Astrocyte (in vitro differentiated cells and primary cell): ENCODE measurements around the gene NEURL4. TPM values are rescaled to one million over a fixed set of nuclear protein-coding genes. Genes with fewer than 3 reads are reported as not detected.
A peak's percentile ranks its signal among the peaks of the same experiment; 100 is the strongest.

Experiments
- DNase-seq: peaks from one replicate; pipeline ENCODE4 v3.0.0-alpha.2; 2010; ENCODE audit warnings: low read depth
- FAIRE-seq: peaks from 2 replicates; lab custom pipeline; 2011; peaks lifted over from hg19 to GRCh38; lab: Jason Lieb, UNC
- H2AFZ ChIP-seq: 2 replicates; pipeline ENCODE4 v1.6.0; 2012; ENCODE audit warnings: low read depth, low read length, inconsistent platforms
- H3K27ac ChIP-seq: 2 replicates; pipeline ENCODE4 v1.5.1; 2011; ENCODE audit warnings: low read depth, low read length, inconsistent platforms
- H3K27me3 ChIP-seq: 2 replicates; pipeline ENCODE4 v1.6.0; 2011; ENCODE audit warnings: low read length, inconsistent platforms; ENCODE audit not compliant: insufficient read depth
- H3K36me3 ChIP-seq: 2 replicates; pipeline ENCODE4 v1.5.1; 2011; ENCODE audit warnings: low read length, inconsistent platforms; ENCODE audit not compliant: insufficient read depth
- H3K4me1 ChIP-seq: 2 replicates; pipeline ENCODE4 v1.5.1; 2011; ENCODE audit warnings: low read length, inconsistent platforms; ENCODE audit not compliant: insufficient read depth
- H3K4me2 ChIP-seq: 2 replicates; pipeline ENCODE4 v1.6.0; 2012; ENCODE audit warnings: low read length, inconsistent platforms
- H3K4me3 ChIP-seq: 2 replicates; pipeline ENCODE4 v1.5.1; 2011; ENCODE audit warnings: low read depth, mild to moderate bottlenecking, low read length, inconsistent platforms; ENCODE audit not compliant: insufficient read depth
- H3K79me2 ChIP-seq: 2 replicates; pipeline ENCODE4 v1.6.0; 2012; ENCODE audit warnings: mild to moderate bottlenecking, low read length, inconsistent platforms; ENCODE audit not compliant: insufficient read depth
- H3K9ac ChIP-seq: 2 replicates; pipeline ENCODE4 v1.6.0; 2012; ENCODE audit warnings: mild to moderate bottlenecking, low read length, inconsistent platforms
- H3K9me3 ChIP-seq: 2 replicates; pipeline ENCODE4 v1.5.1; 2012; ENCODE audit warnings: low read depth, mild to moderate bottlenecking, low read length, inconsistent platforms; ENCODE audit not compliant: insufficient read depth
- H4K20me1 ChIP-seq: 2 replicates; pipeline ENCODE4 v1.6.0; 2012; ENCODE audit warnings: low read length, inconsistent platforms; ENCODE audit not compliant: insufficient read depth
- H3K27ac Mint-ChIP-seq: one replicate; pipeline ENCODE4 v1.8.0; 2021; ENCODE audit warnings: mild to moderate bottlenecking, mixed read lengths; ENCODE audit not compliant: unreplicated experiment
- H3K27me3 Mint-ChIP-seq: one replicate; pipeline ENCODE4 v1.8.0; 2021; ENCODE audit warnings: low read depth, mixed read lengths; ENCODE audit not compliant: unreplicated experiment
- H3K36me3 Mint-ChIP-seq: one replicate; pipeline ENCODE4 v1.8.0; 2021; ENCODE audit warnings: low read depth, mixed read lengths; ENCODE audit not compliant: unreplicated experiment
- H3K4me1 Mint-ChIP-seq: one replicate; pipeline ENCODE4 v1.8.0; 2021; ENCODE audit warnings: low read depth, mixed read lengths; ENCODE audit not compliant: unreplicated experiment
- H3K4me3 Mint-ChIP-seq: one replicate; pipeline ENCODE4 v1.8.0; 2021; ENCODE audit warnings: mild to moderate bottlenecking, moderate library complexity, mixed read lengths; ENCODE audit not compliant: unreplicated experiment
- H3K9me3 Mint-ChIP-seq: one replicate; pipeline ENCODE4 v1.8.0; 2021; ENCODE audit warnings: mild to moderate bottlenecking, mixed read lengths; ENCODE audit not compliant: unreplicated experiment
- CTCF ChIP-seq: IDR thresholded peaks from 2 replicates; pipeline ENCODE4 v1.5.1; 2011; ENCODE audit warnings: low read depth, mild to moderate bottlenecking, inconsistent platforms, low read length, moderate library complexity; ENCODE audit not compliant: insufficient read depth
- EZH2 ChIP-seq: IDR thresholded peaks from 2 replicates; pipeline ENCODE4 v1.6.1; 2012; ENCODE audit warnings: mild to moderate bottlenecking, low read length, inconsistent platforms; ENCODE audit not compliant: insufficient read depth
- total RNA-seq: library from RNA; stranded (reverse); gene quantifications from 2 replicates; pipeline ENCODE4 v1.2.1, GENCODE V29; 2021

The NEURL4 gene
- total RNA-seq, 1 donor from 2014 or later: 32.5 TPM

- no peak for DNase-seq
- H3K27me3 Mint-ChIP-seq: peaks cover 58% of the 10 kb centered on the region
These were observed 36.4 kb downstream of the NEURL4 start for GRCh38 chr17:7292729-7293128.

GRCh38 chr17:7292194-7292593, 36.9 kb downstream of the NEURL4 start:
- FAIRE-seq (no peak), DNase-seq (no peak)
- peaks cover 47% of the 10 kb centered on the region for H3K27me3 ChIP-seq
- H3K36me3 Mint-ChIP-seq: peaks cover 2% of the 10 kb centered on the region
- no peak overlapping the region for H2AFZ ChIP-seq
- H3K4me1 Mint-ChIP-seq: peaks cover 2% of the 10 kb centered on the region
- no peak for TF ChIP-seq CTCF
- TF ChIP-seq EZH2: no peak
- no peak overlapping the region for H3K4me3 ChIP-seq
- no peaks in the 10 kb centered on the region for H3K9me3 ChIP-seq
- H3K9ac ChIP-seq: no peak overlapping the region
- no peak overlapping the region for H3K27ac Mint-ChIP-seq
- H3K36me3 ChIP-seq: no peaks in the 10 kb centered on the region
- H3K4me1 ChIP-seq: peaks cover 8% of the 10 kb centered on the region
- no peak overlapping the region for H3K4me2 ChIP-seq
- H3K79me2 ChIP-seq: no peaks in the 10 kb centered on the region
- no peaks in the 10 kb centered on the region for H4K20me1 ChIP-seq
- H3K9me3 Mint-ChIP-seq: no peaks in the 10 kb centered on the region
- no peak overlapping the region for H3K27ac ChIP-seq
- peaks cover 63% of the 10 kb centered on the region for H3K27me3 Mint-ChIP-seq
- no peak overlapping the region for H3K4me3 Mint-ChIP-seq

More at GRCh38 chr17:7292729-7293128, 36.4 kb downstream of the NEURL4 start:
- no peaks in the 10 kb centered on the region for H3K36me3 ChIP-seq
- Mint-ChIP-seq H3K9me3 (no peaks in the 10 kb centered on the region), H3K4me3 (peak overlapping the region; percentile 64), H3K27ac (no peak overlapping the region), H3K4me1 (peaks cover 2% of the 10 kb centered on the region), H3K36me3 (peaks cover 2% of the 10 kb centered on the region)
- FAIRE-seq: no peak
- H3K4me1 ChIP-seq: peaks cover 8% of the 10 kb centered on the region
- no peaks in the 10 kb centered on the region for H3K79me2 ChIP-seq
- no peak overlapping the region for H3K9ac ChIP-seq
- TF ChIP-seq EZH2: no peak
- TF ChIP-seq CTCF: no peak
- no peaks in the 10 kb centered on the region for H4K20me1 ChIP-seq
- H3K4me3 ChIP-seq: no peak overlapping the region
- H3K9me3 ChIP-seq: no peaks in the 10 kb centered on the region
- no peak overlapping the region for H3K27ac ChIP-seq
- H3K27me3 ChIP-seq: peaks cover 45% of the 10 kb centered on the region
- no peak overlapping the region for H3K4me2 ChIP-seq
- H2AFZ ChIP-seq: no peak overlapping the region

- H4K20me1 ChIP-seq: no peaks in the 10 kb centered on the region
- no peak overlapping the region for H3K4me3 Mint-ChIP-seq
- H3K36me3 ChIP-seq: no peaks in the 10 kb centered on the region
- H3K4me1 ChIP-seq: peaks cover 3% of the 10 kb centered on the region
- FAIRE-seq: no peak
- H3K27ac ChIP-seq: no peak overlapping the region
- H3K4me2 ChIP-seq: no peak overlapping the region
- no peaks in the 10 kb centered on the region for H3K79me2 ChIP-seq
- no peak for TF ChIP-seq EZH2
- no peak for TF ChIP-seq CTCF
- peaks cover 53% of the 10 kb centered on the region for H3K27me3 ChIP-seq
- no peak overlapping the region for H3K4me3 ChIP-seq
- peaks cover 2% of the 10 kb centered on the region for H3K36me3 Mint-ChIP-seq
- H2AFZ ChIP-seq: no peak overlapping the region
- H3K27ac Mint-ChIP-seq: no peak overlapping the region
- no peaks in the 10 kb centered on the region for H3K9me3 ChIP-seq
- H3K9ac ChIP-seq: no peak overlapping the region
- no peak for DNase-seq
- H3K27me3 Mint-ChIP-seq: peaks cover 70% of the 10 kb centered on the region
- no peaks in the 10 kb centered on the region for H3K9me3 Mint-ChIP-seq
- peaks cover 2% of the 10 kb centered on the region for H3K4me1 Mint-ChIP-seq
These were observed 38.5 kb downstream of the NEURL4 start for GRCh38 chr17:7290685-7291084.
